GM03348 (cell line): ENCODE measurements around the gene DNAJC6.
A peak's percentile ranks its signal among the peaks of the same experiment; 100 is the strongest.
"Not testable (repeated sequence)": the region's sequence is repeated elsewhere in the genome, so short reads cannot be mapped to it uniquely, and the experiment has no call there.

Experiments
- DNase-seq: peaks from one replicate; pipeline ENCODE4 v3.0.0; 2012; ENCODE audit warnings: low spot score

DNAJC6 gene

GRCh38 chr1:65431111-65431705 is 121.9 kb downstream of the DNAJC6 start:
- peak; percentile 41 for DNase-seq

GRCh38 chr1:65432918-65433317 is 123.6 kb downstream of the DNAJC6 start:
- DNase-seq = no peak

GRCh38 chr1:65434255-65434654 is 124.9 kb downstream of the DNAJC6 start:
- DNase-seq = no peak

- DNase-seq = no peak
These were observed 125.4 kb downstream of the DNAJC6 start for GRCh38 chr1:65434760-65435159.

DNA sequence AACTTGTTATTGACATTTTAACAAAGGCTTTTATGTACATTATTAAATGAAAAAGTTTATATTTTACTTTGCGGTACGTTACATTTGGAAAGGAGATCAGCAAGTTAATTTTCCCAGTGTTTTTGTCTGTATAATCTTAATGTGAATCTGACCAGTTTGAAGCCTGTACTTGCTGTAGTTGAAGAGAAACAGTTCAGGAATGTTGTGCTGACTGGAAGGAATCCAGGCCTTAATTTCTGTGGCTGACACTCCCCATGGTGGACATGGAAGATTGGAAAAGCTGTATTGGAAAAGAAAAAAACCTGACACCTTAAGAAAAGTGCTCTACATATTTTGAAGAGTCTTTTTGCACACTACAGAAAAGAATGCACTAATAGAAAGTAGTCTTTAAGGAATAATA is 126.6 kb downstream of the DNAJC6 start:
- peak; percentile 79 for DNase-seq

- no peak for DNase-seq
These were observed 128.3 kb downstream of the DNAJC6 start for GRCh38 chr1:65437616-65438015.

DNA sequence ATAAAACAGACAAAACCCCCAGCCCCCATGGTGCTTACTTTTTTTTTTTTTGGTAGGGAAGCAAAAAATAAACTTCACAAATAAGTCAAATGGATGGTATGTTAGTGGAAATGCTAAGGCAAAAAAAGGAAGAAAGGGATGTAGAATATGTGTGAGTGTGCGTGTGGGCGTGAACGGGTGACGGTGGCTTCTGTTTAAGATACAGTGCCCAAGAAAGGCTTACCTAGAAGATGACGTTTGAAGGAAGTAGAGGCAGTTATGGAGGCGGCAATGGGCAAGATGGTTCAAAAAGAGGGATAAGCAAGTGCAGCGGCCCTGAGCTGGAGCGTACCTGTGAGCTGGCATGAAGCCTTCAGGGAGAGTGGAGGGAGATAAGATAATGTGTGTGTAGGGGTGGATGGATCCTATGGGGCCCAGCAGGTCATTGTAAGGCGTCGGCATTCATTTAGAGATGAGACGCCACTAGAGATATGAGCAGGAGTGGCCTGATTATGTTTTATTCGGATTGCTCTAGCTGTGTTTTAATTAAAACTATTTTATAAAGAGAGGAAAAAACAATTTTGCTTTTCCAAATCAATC is 131.1 kb downstream of the DNAJC6 start:
- no peak for DNase-seq

DNA sequence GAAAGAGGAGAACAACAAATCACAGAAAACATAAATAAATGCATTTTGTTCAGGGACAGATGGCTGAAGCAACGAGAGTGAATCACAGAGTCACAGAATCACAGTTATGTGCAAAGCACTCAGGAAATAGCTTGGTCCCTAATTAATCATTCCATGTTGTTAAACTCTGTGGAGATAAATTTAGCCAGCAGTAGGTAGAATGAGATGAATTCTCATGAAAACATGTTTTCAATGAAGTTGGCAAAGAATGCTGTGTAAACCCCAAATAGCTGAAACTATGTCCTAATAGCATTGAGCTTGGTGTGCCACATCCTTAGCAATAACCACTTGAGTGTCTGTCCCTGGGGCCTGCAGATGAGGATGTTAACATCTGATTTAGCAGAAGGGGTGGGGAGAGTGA is 131.6 kb downstream of the DNAJC6 start:
- peak; percentile 67 for DNase-seq

DNA sequence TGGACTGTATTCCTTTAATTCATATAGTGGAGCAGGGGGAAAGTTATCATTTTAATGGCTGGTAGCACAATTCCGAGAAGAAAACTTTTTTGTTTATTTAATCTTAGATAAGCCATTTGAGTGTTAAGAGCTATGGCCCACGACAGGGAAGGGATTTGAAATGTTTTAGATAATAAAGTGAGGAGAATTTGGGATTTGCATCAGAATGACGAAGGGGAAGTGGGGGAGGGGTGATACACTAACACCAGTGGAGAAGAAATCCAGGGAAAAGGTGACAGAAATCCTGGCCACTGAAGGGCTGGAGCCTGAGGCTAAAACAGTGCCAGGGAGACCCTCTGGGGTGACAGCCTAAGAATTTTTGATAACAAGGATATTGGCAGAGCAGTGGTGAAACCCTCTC is 132.1 kb downstream of the DNAJC6 start:
- DNase-seq = no peak

- no peak for DNase-seq
These were observed 133.1 kb downstream of the DNAJC6 start for GRCh38 chr1:65442442-65442841.

DNA sequence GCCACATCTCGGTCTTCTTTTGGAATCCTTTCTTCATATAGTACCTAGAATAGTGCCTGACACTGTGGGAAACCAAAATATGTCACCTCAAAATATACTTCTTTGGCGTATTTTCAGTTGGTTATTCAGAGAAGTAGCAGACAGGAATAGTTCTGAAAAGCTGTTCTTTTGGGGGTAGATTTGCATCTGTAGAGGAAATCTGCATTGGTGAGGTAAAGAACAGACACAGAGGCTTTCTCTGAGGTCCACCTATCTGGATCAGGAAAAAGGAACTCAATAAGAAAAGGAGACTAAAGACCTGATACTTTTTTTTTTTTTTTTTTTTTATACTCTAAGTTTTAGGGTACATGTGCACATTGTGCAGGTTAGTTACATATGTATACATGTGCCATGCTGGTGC is 134.3 kb downstream of the DNAJC6 start:
- no peak for DNase-seq

- no peak for DNase-seq
These were observed 134.8 kb downstream of the DNAJC6 start for GRCh38 chr1:65444128-65444640.

DNA sequence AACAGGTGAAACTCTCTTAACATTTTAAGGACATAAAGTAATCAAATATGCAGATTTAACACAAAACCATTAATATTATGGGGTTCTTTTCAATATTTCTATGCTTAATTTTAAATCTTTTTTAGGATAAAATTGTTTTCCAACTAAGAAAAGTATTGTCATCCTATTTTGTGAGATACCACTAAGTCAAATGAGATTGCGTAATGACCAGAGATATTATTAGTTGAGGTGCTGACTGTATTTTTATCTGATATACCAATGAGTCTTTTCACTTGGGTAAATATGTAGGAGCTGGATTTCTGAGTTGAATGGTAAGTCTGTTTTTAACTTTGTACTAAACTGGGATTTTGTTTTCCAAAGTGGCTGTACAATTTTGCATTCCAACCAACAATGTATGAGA is 136.5 kb downstream of the DNAJC6 start:
- no peak for DNase-seq

- no peak for DNase-seq
These were observed 140.0 kb downstream of the DNAJC6 start for GRCh38 chr1:65449214-65449823.

DNA sequence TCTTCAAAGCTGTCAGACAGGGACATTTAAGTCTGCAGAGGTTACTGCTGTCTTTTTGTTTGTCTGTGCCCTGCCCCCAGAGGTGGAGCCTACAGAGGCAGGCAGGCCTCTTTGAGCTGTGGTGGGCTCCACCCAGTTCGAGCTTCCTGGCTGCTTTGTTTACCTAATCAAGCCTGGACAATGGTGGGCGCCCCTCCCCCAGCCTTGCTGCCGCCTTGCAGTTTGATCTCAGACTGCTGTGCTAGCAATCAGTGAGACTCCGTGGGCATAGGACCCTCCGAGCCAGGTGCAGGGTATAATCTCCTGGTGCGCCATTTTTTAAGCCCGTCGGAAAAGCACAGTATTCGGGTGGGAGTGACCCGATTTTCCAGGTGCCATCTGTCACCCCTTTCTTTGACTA is 146.3 kb downstream of the DNAJC6 start:
- not testable (repeated sequence) for DNase-seq

- no peak for DNase-seq
These were observed 147.1 kb downstream of the DNAJC6 start for GRCh38 chr1:65456481-65456880.

DNA sequence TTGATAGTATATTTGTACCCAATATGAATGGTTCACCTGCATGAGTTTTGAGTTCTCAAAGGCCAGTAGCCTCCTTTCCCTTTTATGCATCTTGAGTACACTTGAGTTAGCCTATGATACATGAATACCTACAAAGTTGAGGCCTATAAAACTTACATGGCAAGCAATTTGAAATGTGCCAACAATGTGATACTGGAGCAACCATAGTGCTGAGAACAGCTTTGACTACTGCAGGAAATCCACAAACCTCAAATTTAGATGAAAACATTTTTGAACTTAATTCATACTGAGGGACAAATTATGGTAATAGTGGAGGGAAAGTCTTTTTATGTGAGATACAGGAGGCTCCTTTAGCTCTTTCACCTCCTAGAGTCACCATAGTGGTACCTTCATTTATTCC is 148.5 kb downstream of the DNAJC6 start:
- DNase-seq = no peak

GRCh38 chr1:65458730-65459396 is 149.5 kb downstream of the DNAJC6 start:
- peak; percentile 36 for DNase-seq

GRCh38 chr1:65459397-65459768 is 150.0 kb downstream of the DNAJC6 start:
- peak; percentile 58 for DNase-seq
